ENCODE data around the gene CMKLR1. TPM values are rescaled to one million over a fixed set of nuclear protein-coding genes. Genes with fewer than 3 reads are reported as not detected.

The CMKLR1 gene
- total and polyA plus RNA-seq, 10 of the 15 experiments (the other 5 are each of a cell fraction or from before 2014, with no cell fraction given): 13.8 to 52.3 (median 26.2) TPM

DNA sequence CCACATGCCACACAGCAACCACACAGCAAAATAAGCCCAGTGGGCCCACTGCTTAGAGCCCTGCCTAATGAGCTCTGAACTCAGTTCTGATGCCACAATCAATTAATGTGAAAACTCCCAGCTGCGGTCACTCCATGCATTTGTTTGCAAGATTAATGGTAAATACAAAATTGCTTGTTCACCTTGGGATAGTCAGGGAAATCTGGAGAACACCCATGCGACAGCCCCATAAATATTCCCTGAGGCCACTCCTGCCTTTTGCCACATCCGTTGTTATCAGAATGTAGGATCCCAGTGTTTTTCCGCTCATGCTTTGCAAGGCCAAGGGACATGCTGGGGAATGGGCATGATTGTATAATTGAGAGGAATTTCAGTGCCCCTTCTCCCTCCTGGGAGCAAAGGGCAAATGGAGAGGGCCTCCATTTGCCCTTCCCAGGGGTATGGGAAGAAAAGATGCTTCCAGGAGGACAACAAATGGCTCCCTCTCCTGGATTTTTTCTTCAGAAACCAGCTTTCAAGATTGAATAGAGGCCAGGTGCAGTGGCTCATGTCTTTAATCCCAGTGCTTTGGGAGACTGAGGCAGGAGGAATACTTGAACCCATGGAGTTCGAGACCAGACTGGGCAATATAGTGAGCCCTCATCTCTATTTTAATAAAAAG is 30.8 kb upstream of the CMKLR1 start:
- no TSS peak for BruUV-seq (replicated peaks)
- no peak for ATAC-seq
- TF ChIP-seq STAT1 (conservative IDR thresholded peaks at IDR 0.05) (no peak), EZH2 (IDR thresholded peaks at IDR 0.05; ENCODE audit: borderline replicate concordance, control insufficient read depth, low read depth, low read length) (no peak), SUPT20H (IDR thresholded peaks at IDR 0.05; ENCODE audit: borderline replicate concordance, control insufficient read depth, low read depth, low read length) (no peak), MTA2 (IDR thresholded peaks at IDR 0.05; ENCODE audit: low read depth) (no peak), CHD1 (IDR thresholded peaks at IDR 0.05; ENCODE audit: low read depth, low read length) (no peak), SIX5 (IDR thresholded peaks at IDR 0.05; ENCODE audit: low read depth, low read length, severe bottlenecking) (no peak), NR2C1 (IDR thresholded peaks at IDR 0.05) (no peak), ZNF207 (IDR thresholded peaks at IDR 0.05; ENCODE audit: borderline replicate concordance) (no peak), RBBP5 (conservative IDR thresholded peaks at IDR 0.05) (no peak), ZNF217 (IDR thresholded peaks at IDR 0.05) (no peak), WRNIP1 (IDR thresholded peaks at IDR 0.05; ENCODE audit: borderline replicate concordance, low read depth, low read length) (no peak)
- TF ChIP-seq, protein P1, sequence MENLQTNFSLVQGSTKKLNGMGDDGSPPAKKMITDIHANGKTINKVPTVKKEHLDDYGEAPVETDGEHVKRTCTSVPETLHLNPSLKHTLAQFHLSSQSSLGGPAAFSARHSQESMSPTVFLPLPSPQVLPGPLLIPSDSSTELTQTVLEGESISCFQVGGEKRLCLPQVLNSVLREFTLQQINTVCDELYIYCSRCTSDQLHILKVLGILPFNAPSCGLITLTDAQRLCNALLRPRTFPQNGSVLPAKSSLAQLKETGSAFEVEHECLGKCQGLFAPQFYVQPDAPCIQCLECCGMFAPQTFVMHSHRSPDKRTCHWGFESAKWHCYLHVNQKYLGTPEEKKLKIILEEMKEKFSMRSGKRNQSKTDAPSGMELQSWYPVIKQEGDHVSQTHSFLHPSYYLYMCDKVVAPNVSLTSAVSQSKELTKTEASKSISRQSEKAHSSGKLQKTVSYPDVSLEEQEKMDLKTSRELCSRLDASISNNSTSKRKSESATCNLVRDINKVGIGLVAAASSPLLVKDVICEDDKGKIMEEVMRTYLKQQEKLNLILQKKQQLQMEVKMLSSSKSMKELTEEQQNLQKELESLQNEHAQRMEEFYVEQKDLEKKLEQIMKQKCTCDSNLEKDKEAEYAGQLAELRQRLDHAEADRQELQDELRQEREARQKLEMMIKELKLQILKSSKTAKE (IDR thresholded peaks at IDR 0.05; ENCODE audit: low read depth, poor library complexity, severe bottlenecking): no peak

More for the DNA sequence above, 30.8 kb upstream of the CMKLR1 start:
- Histone ChIP-seq H3K27ac (ENCODE audit: control insufficient read depth, insufficient read depth) (no peak overlapping the region), H3K4me2 (ENCODE audit: control insufficient read depth, insufficient read depth) (no peak overlapping the region), H2AFZ (ENCODE audit: control insufficient read depth, low read depth, low read length) (no peak overlapping the region), H3K27me3 (replicated peaks in 1 of 2; ENCODE audit: control insufficient read depth in 2 of 2, insufficient read depth in 2 of 2, low read length in 1 of 2) (no peaks in the 10 kb centered on the region), H3K36me3 (ENCODE audit: control insufficient read depth in 2 of 2, insufficient read depth in 2 of 2, low read length in 1 of 2) (no peaks in the 10 kb centered on the region), H3K9ac (ENCODE audit: control insufficient read depth, insufficient read depth, low read length) (no peak overlapping the region), H3K79me2 (ENCODE audit: control insufficient read depth, insufficient read depth, low read length) (no peaks in the 10 kb centered on the region), H3K9me3 (replicated peaks; ENCODE audit: control insufficient read depth, insufficient read depth, low read length) (peaks cover 6% of the 10 kb centered on the region; the same call in 2 of the 3 replicates), H3K4me3 (no peak overlapping the region), H3K4me1 (ENCODE audit: control insufficient read depth, insufficient read depth, low read length) (0 out of 2 replicates have a peak, but pooled peaks cover 3% of the 10 kb centered on the region), H4K20me1 (ENCODE audit: control insufficient read depth, insufficient read depth) (no peaks in the 10 kb centered on the region)
- intact Hi-C loops (cut with micrococcal nuclease; ENCODE audit: unreplicated experiment): loop anchor here (10.0 kb wide), 1 partner anchor 145 kb away; the partner anchor contains the start of gene FICD
- ChIA-PET POLR2A (no interaction called here), SMC1A (ENCODE audit: uncharacterized antibody, unreplicated experiment) (interaction anchor here (1.4 kb wide), 1 partner anchor 72 kb away, joined by 3 read pairs; no protein-coding TSS in a partner anchor), RAD21 (ENCODE audit: unreplicated experiment) (interaction anchor here (1.0 kb wide), 1 partner anchor 30 kb away, joined by 4 read pairs; the partner anchor contains the start of gene CMKLR1), CTCF (interaction anchor here (1.1 kb wide), 1 partner anchor 52 kb away, joined by 3 read pairs; no protein-coding TSS in a partner anchor)
- DNase-seq (ENCODE audit: low read depth, low spot score): no peak
- in situ Hi-C loops (cut with MboI): no loop called here
- FAIRE-seq: no peak
- WGBS (ENCODE audit: insufficient coverage, insufficient replicate concordance, low lambda C conversion rate, missing lambda C conversion rate): 61% methylated on average over 5 of the region's 5 CpGs
